Testis (tissue), 3 donors: Measurements from ENCODE around the gene NLGN2. TPM values are rescaled to one million over a fixed set of nuclear protein-coding genes. Genes with fewer than 3 reads are reported as not detected.
A peak's percentile ranks its signal among the peaks of the same experiment; 100 is the strongest.

Source experiments
- DNase-seq: peaks from one replicate; pipeline ENCODE4 v3.0.0-alpha.2; 2019
- H3K27ac ChIP-seq, 2 donors: fragments of 200-600 bp; sonication (generic); one replicate each; pipeline ENCODE4 v1.5.1; 2019
- H3K27me3 ChIP-seq: fragments of 200-600 bp; sonication (generic); one replicate; pipeline ENCODE4 v1.5.1; 2019
- H3K36me3 ChIP-seq: fragments of 200-600 bp; sonication (generic); one replicate; pipeline ENCODE4 v1.5.1; 2017; ENCODE audit warnings: low read depth; ENCODE audit errors: missing control alignments
- H3K4me1 ChIP-seq: fragments of 200-600 bp; sonication (generic); one replicate; pipeline ENCODE4 v1.5.1; 2019
- H3K4me3 ChIP-seq, 2 donors: fragments of 200-600 bp; sonication (generic); one replicate each; pipeline ENCODE4 v1.5.1; 2017 to 2019
- H3K9me3 ChIP-seq: fragments of 200-600 bp; sonication (generic); one replicate; pipeline ENCODE4 v1.5.1; 2017
- CTCF ChIP-seq, 3 experiments: fragments of 450-650 bp in 2 of 3; fragments of 200-600 bp in 1 of 3; sonication (generic) in 1 of 3; IDR thresholded peaks; one replicate each; pipeline ENCODE4 v1.5.1; 2016 to 2019; ENCODE audit warnings: antibody characterized with exemption in 3 of 3, mild to moderate bottlenecking in 2 of 3, moderate library complexity in 1 of 3
- POLR2A ChIP-seq: fragments of 450-650 bp; IDR thresholded peaks from one replicate; pipeline ENCODE4 v1.6.1; 2017; ENCODE audit warnings: antibody characterized with exemption, mild to moderate bottlenecking, moderate library complexity
- whole genome bisulfite sequencing, 2 donors: methylation state at CpG; one replicate each; pipeline ENCODE4 v1.1.5; 2018; 5-methylcytosine and 5-hydroxymethylcytosine counted together
- intact Hi-C: fragments of 100-400 bp; cut with DNase I; formaldehyde crosslinking; loops from one replicate; pipeline ENCODE4 v1.15.1; 2023; ENCODE audit warnings: low total_unique reads
- polyA plus RNA-seq: library from polyadenylated mRNA; stranded (reverse); fragments of 350-450 nt; fragmentation: Illumina TruSeq; extraction: RNeasy Lipid Tissue Mini Kit (QIAGEN cat#74804); gene quantifications from one replicate; pipeline ENCODE4 v1.2.3, GENCODE V29; 2014; ENCODE audit warnings: low read depth, low replicate concordance; ENCODE audit not compliant: insufficient read depth
- total RNA-seq, 2 donors: library from RNA; depleted of rRNA; stranded (reverse); fragments of >200 nt; gene quantifications; one replicate each; pipeline ENCODE4 v1.2.3, GENCODE V29; 2016

NLGN2 gene
- total and polyA plus RNA-seq, 3 donors from 2014 or later = 8.4 to 10.7 (median 9.9) TPM

DNA sequence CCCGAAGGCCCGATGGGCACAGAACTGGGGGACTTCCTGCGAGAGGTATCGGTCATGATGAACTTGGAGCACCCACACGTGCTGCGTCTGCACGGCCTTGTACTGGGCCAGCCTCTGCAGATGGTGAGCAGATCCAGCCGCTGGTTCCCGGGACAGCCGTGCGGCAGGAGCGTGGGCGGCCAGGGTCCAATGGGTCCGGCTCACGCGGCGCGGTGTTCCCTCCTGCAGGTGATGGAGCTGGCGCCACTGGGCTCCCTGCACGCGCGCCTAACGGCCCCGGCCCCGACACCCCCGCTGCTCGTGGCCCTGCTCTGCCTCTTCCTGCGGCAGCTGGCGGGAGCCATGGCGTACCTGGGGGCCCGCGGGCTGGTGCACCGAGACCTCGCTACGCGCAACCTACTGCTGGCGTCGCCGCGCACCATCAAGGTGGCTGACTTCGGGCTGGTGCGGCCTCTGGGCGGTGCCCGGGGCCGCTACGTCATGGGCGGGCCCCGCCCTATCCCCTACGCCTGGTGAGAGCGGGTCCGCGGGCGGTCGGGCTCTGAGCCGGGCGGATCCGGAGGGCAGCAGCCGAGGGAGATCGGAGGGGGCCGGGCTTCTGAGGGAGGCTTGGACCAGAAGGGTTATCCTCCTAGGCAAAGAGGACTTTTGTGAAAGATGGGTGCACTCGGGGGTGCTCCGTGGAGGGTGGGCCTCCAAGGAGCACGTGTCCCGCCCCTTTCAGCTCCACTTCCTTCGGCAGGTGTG is 23.7 kb upstream of the NLGN2 start:
- TF ChIP-seq POLR2A (no peak), CTCF (IDR thresholded peaks at IDR 0.05) (no peak)
- intact Hi-C loops = no loop called here
- WGBS, 2 donors = 7 to 15% methylated on average over 4 to 65 of the region's 65 CpGs

DNA sequence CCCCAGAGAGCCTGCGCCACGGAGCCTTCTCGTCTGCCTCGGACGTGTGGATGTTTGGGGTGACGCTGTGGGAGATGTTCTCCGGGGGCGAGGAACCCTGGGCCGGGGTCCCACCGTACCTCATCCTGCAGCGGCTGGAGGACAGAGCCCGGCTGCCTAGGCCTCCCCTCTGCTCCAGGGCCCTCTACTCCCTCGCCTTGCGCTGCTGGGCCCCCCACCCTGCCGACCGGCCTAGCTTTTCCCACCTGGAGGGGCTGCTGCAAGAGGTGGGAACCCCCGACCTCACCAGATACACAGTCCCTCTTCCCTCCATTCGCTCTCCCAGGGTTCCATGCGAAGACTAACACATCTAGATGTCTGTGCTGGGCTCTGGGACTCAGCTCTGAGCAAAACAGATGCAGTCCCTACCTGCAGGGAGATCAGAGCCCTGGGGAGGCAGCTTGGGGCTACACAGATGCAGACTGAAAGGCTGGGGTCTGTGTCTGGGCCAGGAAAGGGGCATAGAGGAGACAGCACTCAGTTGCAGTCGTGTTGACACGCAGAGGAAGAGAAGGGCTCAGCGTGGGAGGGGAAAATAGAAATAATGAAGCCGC is 23.1 kb upstream of the NLGN2 start:
- Histone ChIP-seq H3K9me3 (no peaks in the 10 kb centered on the region), H3K4me3 (peak overlapping the region; percentile 6 to 30), H3K4me1 (peaks cover 28% of the 10 kb centered on the region), H3K27me3 (no peaks in the 10 kb centered on the region), H3K36me3 (no peaks in the 10 kb centered on the region), H3K27ac (no peak overlapping the region)
- no peak for TF ChIP-seq POLR2A
- no peak for TF ChIP-seq CTCF (IDR thresholded peaks at IDR 0.05)
- WGBS, 2 donors = 48 to 52% methylated on average over 5 to 23 of the region's 23 CpGs
- no peak for DNase-seq
- intact Hi-C loops = no loop called here

More for the DNA sequence above, 23.7 kb upstream of the NLGN2 start:
- DNase-seq = peak; percentile 43
- no peaks in the 10 kb centered on the region for H3K36me3 ChIP-seq
- H3K9me3 ChIP-seq = no peaks in the 10 kb centered on the region
- no peaks in the 10 kb centered on the region for H3K27me3 ChIP-seq
- peak overlapping the region; percentile 6 to 30 for H3K4me3 ChIP-seq
- no peak overlapping the region for H3K27ac ChIP-seq
- peaks cover 28% of the 10 kb centered on the region for H3K4me1 ChIP-seq

DNA sequence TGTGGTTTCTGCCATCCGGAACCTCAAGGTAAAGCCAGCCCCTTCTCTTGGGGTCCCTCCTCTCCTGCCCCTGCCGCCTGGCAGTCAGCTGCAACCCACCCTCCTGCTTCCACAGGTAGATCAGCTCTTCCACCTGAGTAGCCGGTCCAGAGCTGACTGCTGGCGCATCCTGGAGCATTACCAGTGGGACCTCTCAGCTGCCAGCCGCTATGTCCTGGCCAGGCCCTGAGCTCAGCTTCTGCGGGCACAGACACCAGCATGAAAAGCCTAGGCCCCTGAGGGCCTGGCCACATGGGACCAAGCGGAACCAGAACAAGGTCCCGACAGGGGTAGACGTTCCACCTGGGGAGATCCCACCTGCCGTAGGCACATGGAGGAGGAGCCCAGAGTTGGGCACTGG is 18.8 kb upstream of the NLGN2 start:
- no peaks in the 10 kb centered on the region for H3K36me3 ChIP-seq
- DNase-seq = no peak
- intact Hi-C loops = no loop called here
- no peaks in the 10 kb centered on the region for H3K27me3 ChIP-seq
- WGBS, 2 donors = 98% methylated on average over 10 of the region's 10 CpGs; no CpG with 5 or more reads in 1 of the 2 donors
- H3K9me3 ChIP-seq = no peaks in the 10 kb centered on the region
- no peak overlapping the region for H3K27ac ChIP-seq
- peaks cover 13% of the 10 kb centered on the region for H3K4me1 ChIP-seq
- TF ChIP-seq CTCF (IDR thresholded peaks at IDR 0.05) (no peak), POLR2A (no peak)
- no peak overlapping the region for H3K4me3 ChIP-seq

DNA sequence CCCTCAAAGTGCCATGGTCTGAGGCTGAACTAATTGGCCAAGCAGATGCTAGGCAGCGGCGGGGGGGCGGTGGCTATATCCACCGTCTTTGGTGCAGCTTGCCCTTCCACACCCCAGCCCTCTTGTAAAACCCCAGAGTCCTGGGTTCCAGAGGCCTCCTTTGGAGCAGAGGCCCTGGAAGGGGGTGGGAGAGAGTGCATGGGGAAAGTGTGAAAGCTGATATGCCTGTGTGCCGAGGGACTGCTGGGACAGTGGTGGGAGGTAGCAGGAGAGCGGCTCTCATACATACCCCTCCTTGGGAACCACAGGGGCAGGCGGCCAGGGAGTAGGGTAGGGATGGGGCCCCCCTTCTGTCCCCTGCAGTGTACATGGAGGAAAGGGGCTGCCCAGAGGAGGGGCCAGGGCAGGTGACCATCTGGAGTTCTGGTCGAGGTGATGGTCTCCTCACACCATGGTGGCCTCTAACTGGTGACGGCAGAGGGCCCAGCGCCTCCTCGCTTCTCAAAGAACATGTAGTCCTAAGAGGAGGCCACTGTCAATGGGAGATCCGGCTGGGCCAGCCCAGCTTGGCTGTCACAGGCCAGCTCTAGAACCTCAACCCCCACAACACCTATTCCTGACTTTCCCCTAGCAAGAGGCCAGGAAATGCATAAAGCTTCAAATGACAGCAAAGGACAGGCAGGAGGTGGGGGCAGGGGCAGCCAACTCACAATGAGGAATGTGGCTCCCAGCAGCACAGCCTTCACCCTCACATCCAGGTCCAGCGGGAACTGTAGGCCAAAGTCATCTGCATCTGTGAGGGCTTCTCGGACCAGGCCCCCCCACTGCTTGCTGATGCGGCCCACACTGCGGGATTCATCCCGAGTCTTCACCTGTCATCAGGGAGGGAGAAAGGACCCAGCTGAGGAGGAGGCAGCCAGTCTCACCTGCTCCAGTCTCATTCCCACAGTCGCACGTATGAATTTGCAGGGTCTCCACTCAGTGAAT is 17.4 kb upstream of the NLGN2 start:
- H3K4me3 ChIP-seq = no peak overlapping the region
- H3K27ac ChIP-seq = no peak overlapping the region
- H3K27me3 ChIP-seq = no peaks in the 10 kb centered on the region
- peaks cover 13% of the 10 kb centered on the region for H3K4me1 ChIP-seq
- TF ChIP-seq CTCF (IDR thresholded peaks at IDR 0.05) = no peak
- no peak for TF ChIP-seq POLR2A
- H3K9me3 ChIP-seq = no peaks in the 10 kb centered on the region
- intact Hi-C loops = no loop called here
- H3K36me3 ChIP-seq = no peaks in the 10 kb centered on the region
- 83 to 85% methylated on average over 11 to 19 of the region's 19 CpGs for WGBS, 2 donors
- no peak for DNase-seq
